Limb (tissue), 2 donors: Measurements from ENCODE around the gene ANO4.
A peak's percentile ranks its signal among the peaks of the same experiment; 100 is the strongest.

Experiments
- DNase-seq, 2 donors: peaks; one replicate each; pipeline ENCODE4 v3.0.0-alpha.2; 2016; ENCODE audit errors: extremely low spot score in 2 of 2

Gene ANO4

GRCh38 chr12:100794441-100795173, at the start of gene ANO4:
Gene ANO4, plus strand, starts transcription at chr12:100794776. Its CDS starts 107,010 bp downstream, at chr12:100901786.
- peak; percentile 2 to 47 for DNase-seq

- no peak for DNase-seq
These were observed 49.1 kb upstream of the ANO4 start for GRCh38 chr12:100745378-100746071.

GRCh38 chr12:100752841-100753240, 41.7 kb upstream of the ANO4 start:
- DNase-seq = no peak

- no peak for DNase-seq
These were observed 40.7 kb upstream of the ANO4 start for GRCh38 chr12:100753837-100754236.

- no peak for DNase-seq
These were observed 39.4 kb upstream of the ANO4 start for GRCh38 chr12:100755186-100755585.

GRCh38 chr12:100758083-100758482, 36.5 kb upstream of the ANO4 start:
- no peak for DNase-seq

GRCh38 chr12:100767371-100767770, 27.2 kb upstream of the ANO4 start:
- DNase-seq = no peak

GRCh38 chr12:100767950-100768349, 26.6 kb upstream of the ANO4 start:
- DNase-seq = no peak

- DNase-seq = no peak
These were observed 15.5 kb upstream of the ANO4 start for GRCh38 chr12:100778967-100779590.

- no peak for DNase-seq
These were observed 5.4 kb upstream of the ANO4 start for GRCh38 chr12:100789146-100789545.

- DNase-seq = no peak
These were observed 4.6 kb upstream of the ANO4 start for GRCh38 chr12:100789975-100790374.

- no peak for DNase-seq
These were observed 4.0 kb upstream of the ANO4 start for GRCh38 chr12:100790552-100790951.

- no peak for DNase-seq
These were observed 1.4 kb upstream of the ANO4 start for GRCh38 chr12:100793182-100793581.

- no peak for DNase-seq
These were observed 711 bp downstream of the ANO4 start for GRCh38 chr12:100795174-100795799.

GRCh38 chr12:100795800-100796179, 1.2 kb downstream of the ANO4 start:
- no peak for DNase-seq

- no peak for DNase-seq
These were observed 2.0 kb downstream of the ANO4 start for GRCh38 chr12:100796621-100797020.

- DNase-seq = no peak
These were observed 2.7 kb downstream of the ANO4 start for GRCh38 chr12:100797246-100797645.

GRCh38 chr12:100797786-100798185, 3.2 kb downstream of the ANO4 start:
- DNase-seq = no peak

- no peak for DNase-seq
These were observed 3.9 kb downstream of the ANO4 start for GRCh38 chr12:100798286-100799160.

GRCh38 chr12:100799770-100800169, 5.2 kb downstream of the ANO4 start:
- DNase-seq = no peak

GRCh38 chr12:100800723-100801122, 6.1 kb downstream of the ANO4 start:
- DNase-seq = no peak
